Esophagus (tissue), 2 donors: Measurements from ENCODE around the gene FUBP3. TPM values are rescaled to one million over a fixed set of nuclear protein-coding genes. Genes with fewer than 3 reads are reported as not detected.
A peak's percentile ranks its signal among the peaks of the same experiment; 100 is the strongest.

Experiments
- H3K27ac ChIP-seq, 2 donors: one replicate each; pipeline ENCODE4 v1.5.1; 2013; ENCODE audit warnings: low read depth in 2 of 2, mild to moderate bottlenecking in 2 of 2, inconsistent platforms in 1 of 2, low read length in 1 of 2, moderate library complexity in 1 of 2
- H3K27me3 ChIP-seq, 2 donors: one replicate each; pipeline ENCODE4 v1.6.1; 2013; ENCODE audit warnings: low read length in 2 of 2, control low read depth in 1 of 2, mild to moderate bottlenecking in 1 of 2; ENCODE audit not compliant: insufficient read depth in 2 of 2, control insufficient read depth in 1 of 2
- H3K36me3 ChIP-seq, 2 donors: one replicate each; pipeline ENCODE4 v1.6.1; 2013; ENCODE audit warnings: low read length in 1 of 2; ENCODE audit not compliant: control insufficient read depth in 2 of 2, insufficient read depth in 2 of 2
- H3K4me1 ChIP-seq, 2 donors: one replicate each; pipeline ENCODE4 v1.6.1; 2013; ENCODE audit warnings: low read length in 1 of 2; ENCODE audit not compliant: control insufficient read depth in 2 of 2, insufficient read depth in 2 of 2
- H3K4me3 ChIP-seq, 2 donors: one replicate each; pipeline ENCODE4 v1.5.1; 2013; ENCODE audit warnings: low read length in 2 of 2, mild to moderate bottlenecking in 2 of 2, low read depth in 1 of 2, moderate library complexity in 1 of 2
- H3K9me3 ChIP-seq, 2 donors: one replicate each; pipeline ENCODE4 v1.6.1; 2013; ENCODE audit warnings: mild to moderate bottlenecking in 2 of 2, low read depth in 1 of 2, low read length in 1 of 2, moderate library complexity in 1 of 2; ENCODE audit not compliant: control insufficient read depth in 2 of 2, insufficient read depth in 1 of 2
- WGBS, 2 donors: extraction: QIAGEN DNeasy Blood & Tissue Kit; methylation state at CpG; one replicate each; pipeline ENCODE4 v1.1.7; 2013; 5-methylcytosine and 5-hydroxymethylcytosine counted together
- polyA plus RNA-seq, 2 donors: library from polyadenylated mRNA; stranded (reverse); fragments of 200-250 nt; gene quantifications; one replicate each; pipeline ENCODE4 v1.2.3, GENCODE V29; 2013
- donor health status: healthy with polysubstance abuse.
- donor health status: Bipolar disorder and iron deficiency.

FUBP3 gene
- polyA plus RNA-seq, 2 donors: 11.3 to 23.1 TPM

DNA sequence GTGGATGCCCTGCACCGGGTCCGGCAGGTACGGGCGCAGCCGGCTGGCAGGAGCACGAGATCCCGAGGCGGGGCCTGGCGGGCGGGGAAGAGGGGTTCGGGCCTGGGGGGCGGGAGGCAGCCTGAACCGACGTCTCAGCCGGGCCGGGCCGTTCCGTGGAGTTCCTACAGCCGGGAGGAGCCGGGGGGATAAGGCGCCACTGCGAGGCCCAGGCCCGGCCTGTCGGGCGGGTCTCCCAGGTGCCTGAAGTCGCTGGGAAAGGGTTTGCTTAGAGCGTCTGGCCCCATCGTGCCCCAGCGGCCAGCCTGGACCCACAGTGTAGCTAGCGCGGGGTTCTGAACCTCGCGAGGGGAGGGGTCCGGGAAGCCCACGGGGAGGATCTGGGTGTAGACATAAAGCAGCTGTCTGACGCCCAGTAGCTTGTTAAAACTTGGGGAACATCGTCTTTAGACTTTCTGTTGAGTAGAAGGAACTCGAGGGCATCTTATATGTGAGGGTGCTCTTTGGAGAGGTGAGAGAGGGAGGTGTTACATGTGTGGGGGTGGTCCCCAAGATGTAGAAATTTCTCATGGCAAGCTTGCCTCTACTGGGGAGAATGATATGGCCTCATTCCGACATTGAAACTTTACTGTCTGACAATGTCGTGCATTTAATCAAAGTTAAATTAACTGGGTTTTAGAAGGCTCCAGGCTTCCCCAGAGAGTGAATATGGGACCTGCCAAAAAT is 524 bp downstream of the FUBP3 start:
- H3K27ac ChIP-seq: peak overlapping the region; percentile 85 to 94
- H3K9me3 ChIP-seq: no peaks in the 10 kb centered on the region
- H3K27me3 ChIP-seq: no peaks in the 10 kb centered on the region
- H3K4me1 ChIP-seq: peaks cover 3 to 7% of the 10 kb centered on the region in 2 donors
- H3K36me3 ChIP-seq: peaks cover 0 to 3% of the 10 kb centered on the region in 2 donors
- H3K4me3 ChIP-seq: peak overlapping the region; percentile 77 to 87
- WGBS, 2 donors: 1 to 2% methylated on average over 35 to 40 of the region's 40 CpGs

DNA sequence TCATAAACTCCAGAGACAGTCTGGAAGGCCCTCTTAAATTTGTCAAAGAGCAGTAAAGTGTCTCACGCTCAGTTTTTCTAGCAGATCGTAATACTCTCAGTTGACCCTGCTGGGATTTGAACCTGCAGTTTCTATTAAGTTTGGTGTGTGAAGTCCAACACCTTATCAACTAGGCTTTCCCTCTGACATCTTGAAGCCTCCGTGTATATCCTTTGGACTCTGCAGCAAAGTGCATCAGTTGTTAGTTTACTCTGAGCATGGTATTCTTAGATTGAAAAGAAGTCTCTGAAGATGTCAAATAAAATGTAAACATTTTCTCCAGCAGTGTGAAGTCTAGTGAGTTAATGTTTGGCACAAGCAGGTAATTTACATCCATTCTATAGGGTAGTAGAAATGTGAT is 2.4 kb downstream of the FUBP3 start:
- no peaks in the 10 kb centered on the region for H3K27me3 ChIP-seq
- no peaks in the 10 kb centered on the region for H3K9me3 ChIP-seq
- peaks cover 0 to 3% of the 10 kb centered on the region in 2 donors for H3K36me3 ChIP-seq
- no peak overlapping the region for H3K4me3 ChIP-seq
- H3K4me1 ChIP-seq: peaks cover 3 to 7% of the 10 kb centered on the region in 2 donors
- WGBS, 2 donors: 82 to 83% methylated on average over 3 of the region's 3 CpGs
- H3K27ac ChIP-seq: no peak overlapping the region

DNA sequence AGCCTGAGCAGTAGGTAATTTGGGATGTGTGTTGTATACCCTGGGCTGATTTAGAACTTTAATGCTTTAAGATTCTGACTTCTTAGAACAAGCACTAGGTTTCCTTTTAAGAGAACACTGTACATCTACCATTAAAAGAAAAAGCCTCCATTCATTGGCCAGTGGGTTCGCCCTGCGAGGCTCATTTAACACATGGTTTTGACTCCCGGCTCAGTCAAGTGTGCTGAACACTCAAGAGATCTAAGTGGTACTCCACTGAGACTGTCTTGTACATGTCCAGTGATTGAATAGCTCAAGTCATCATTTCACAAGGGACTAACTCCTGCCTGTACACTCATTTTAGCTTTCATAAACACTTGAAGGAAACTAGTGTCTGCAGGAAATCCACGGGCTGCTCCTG is 3.9 kb downstream of the FUBP3 start:
- H3K4me3 ChIP-seq: no peak overlapping the region
- no peak overlapping the region for H3K27ac ChIP-seq
- H3K9me3 ChIP-seq: no peaks in the 10 kb centered on the region
- peaks cover 0 to 3% of the 10 kb centered on the region in 2 donors for H3K36me3 ChIP-seq
- WGBS, 2 donors: 93 to 96% methylated on average over 4 of the region's 4 CpGs
- no peaks in the 10 kb centered on the region for H3K27me3 ChIP-seq
- H3K4me1 ChIP-seq: peaks cover 3 to 5% of the 10 kb centered on the region in 2 donors

DNA sequence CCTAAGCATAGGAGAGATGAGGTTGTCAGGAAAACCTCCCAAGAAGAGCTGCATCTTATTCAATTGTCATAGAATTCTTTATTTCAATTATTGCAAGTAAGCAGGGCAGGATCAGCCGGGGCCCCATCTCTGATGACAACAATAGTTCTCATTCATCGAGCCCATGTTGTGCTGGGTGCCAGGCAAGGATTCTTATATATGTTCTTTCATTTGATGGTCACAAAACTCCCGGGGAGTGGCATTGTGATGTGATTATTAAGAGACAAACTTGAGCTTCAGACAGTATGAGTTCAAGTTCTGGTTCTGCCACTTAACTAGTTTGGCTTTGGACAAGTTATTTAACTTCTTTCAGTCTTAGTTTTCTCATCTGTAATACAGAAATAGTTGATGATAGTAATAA is 8.5 kb downstream of the FUBP3 start:
- Histone ChIP-seq H3K9me3 (no peaks in the 10 kb centered on the region), H3K4me3 (no peak overlapping the region), H3K27me3 (no peaks in the 10 kb centered on the region), H3K27ac (no peak overlapping the region), H3K4me1 (peaks cover 0 to 3% of the 10 kb centered on the region in 2 donors), H3K36me3 (no peaks in the 10 kb centered on the region)
- WGBS, 2 donors: 76 to 85% methylated on average over 3 of the region's 3 CpGs

DNA sequence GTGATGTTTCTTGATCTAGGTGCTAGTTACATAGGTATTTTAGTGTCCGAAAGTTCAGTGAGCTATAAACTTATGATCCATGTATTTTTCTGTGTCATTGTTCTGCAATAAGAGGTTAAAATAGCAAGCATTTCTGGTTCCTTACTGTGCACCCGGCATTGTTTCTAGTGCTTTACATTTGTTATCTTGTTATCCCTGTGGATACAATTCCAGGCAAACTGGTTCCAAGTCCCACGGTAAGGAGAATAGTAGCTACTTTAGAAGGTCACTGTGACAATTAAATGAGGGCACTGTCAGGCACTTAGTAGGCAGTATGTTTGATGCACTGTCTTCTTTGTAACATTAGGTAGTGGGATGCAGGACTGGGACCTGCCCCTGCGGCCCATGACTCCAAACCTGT is 9.0 kb downstream of the FUBP3 start:
- Histone ChIP-seq H3K9me3 (no peaks in the 10 kb centered on the region), H3K27ac (no peak overlapping the region), H3K36me3 (no peaks in the 10 kb centered on the region), H3K27me3 (no peaks in the 10 kb centered on the region), H3K4me3 (no peak overlapping the region), H3K4me1 (peaks cover 0 to 3% of the 10 kb centered on the region in 2 donors)
- WGBS, 2 donors: 70% methylated on average over 4 of the region's 4 CpGs

DNA sequence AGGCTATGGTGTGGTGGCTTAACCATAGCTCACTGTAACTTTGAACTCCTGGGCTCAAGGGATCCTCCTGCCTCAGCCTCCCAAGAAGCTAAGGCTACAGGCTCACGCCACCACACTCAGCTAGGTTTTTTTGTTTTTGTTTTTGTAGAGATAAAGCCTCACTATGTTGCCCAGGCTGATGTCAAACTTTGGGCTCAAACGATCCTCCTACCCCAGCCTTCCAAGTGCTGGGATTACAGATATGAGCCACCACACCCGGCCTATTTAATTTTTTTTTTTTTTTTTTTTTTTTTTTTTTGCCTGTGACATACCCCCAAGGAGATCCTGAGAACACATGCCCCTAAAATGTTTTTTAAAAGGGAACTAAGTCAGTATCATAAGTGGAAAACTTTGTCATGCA is 10.4 kb downstream of the FUBP3 start:
- H3K27ac ChIP-seq: no peak overlapping the region
- WGBS, 2 donors: 81 to 87% methylated on average over 3 of the region's 3 CpGs
- no peak overlapping the region for H3K4me3 ChIP-seq
- no peaks in the 10 kb centered on the region for H3K36me3 ChIP-seq
- peaks cover 0 to 3% of the 10 kb centered on the region in 2 donors for H3K4me1 ChIP-seq
- H3K9me3 ChIP-seq: no peaks in the 10 kb centered on the region
- no peaks in the 10 kb centered on the region for H3K27me3 ChIP-seq

DNA sequence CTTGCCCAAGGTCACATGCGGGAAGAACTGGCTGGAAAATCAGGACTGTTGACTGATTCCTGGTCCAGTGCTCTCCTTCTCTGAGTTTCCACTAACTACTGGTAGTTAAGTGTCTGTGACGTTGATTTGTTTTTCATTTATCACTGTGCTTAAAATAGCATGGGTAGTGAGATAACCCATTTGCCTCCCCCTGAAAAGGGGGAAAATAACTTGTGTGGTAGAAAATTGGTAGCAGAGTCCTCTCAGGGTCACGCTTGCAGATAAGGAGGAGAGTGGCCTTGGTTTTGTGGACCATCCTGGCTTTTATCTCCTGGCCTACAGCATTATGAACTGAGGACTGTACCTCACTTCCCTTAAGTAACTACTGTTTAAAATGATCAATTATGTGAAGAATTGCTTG is 10.9 kb downstream of the FUBP3 start:
- no peaks in the 10 kb centered on the region for H3K27me3 ChIP-seq
- WGBS, 2 donors: 82 to 85% methylated on average over 3 of the region's 3 CpGs
- H3K36me3 ChIP-seq: no peaks in the 10 kb centered on the region
- peaks cover 0 to 3% of the 10 kb centered on the region in 2 donors for H3K4me1 ChIP-seq
- H3K9me3 ChIP-seq: no peaks in the 10 kb centered on the region
- H3K27ac ChIP-seq: no peak overlapping the region
- no peak overlapping the region for H3K4me3 ChIP-seq

DNA sequence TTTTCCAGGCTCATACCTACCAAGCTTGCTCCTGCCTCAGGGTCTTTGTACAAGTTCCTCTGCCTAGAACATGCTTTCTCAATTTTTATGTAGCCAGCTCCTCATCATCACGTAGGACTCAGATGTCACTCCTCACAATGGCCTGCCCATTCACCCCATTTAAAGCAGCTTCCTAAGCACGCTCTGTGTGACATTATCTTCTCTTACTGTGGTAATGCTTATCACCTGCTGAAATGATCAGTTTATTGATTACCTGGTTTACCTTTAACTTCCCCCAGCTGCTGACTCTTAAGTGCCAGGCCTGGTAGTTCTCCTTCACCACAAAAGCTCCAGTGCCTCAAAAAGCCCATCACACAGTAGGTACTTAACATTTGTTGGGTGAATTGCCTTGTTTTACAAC is 13.6 kb downstream of the FUBP3 start:
- Histone ChIP-seq H3K27ac (no peak overlapping the region), H3K4me1 (peaks cover 0 to 3% of the 10 kb centered on the region in 2 donors), H3K9me3 (no peaks in the 10 kb centered on the region), H3K27me3 (no peaks in the 10 kb centered on the region), H3K4me3 (no peak overlapping the region), H3K36me3 (peaks cover 3 to 7% of the 10 kb centered on the region in 2 donors)
- WGBS, 2 donors: 77 to 89% methylated on average over 2 of the region's 2 CpGs

DNA sequence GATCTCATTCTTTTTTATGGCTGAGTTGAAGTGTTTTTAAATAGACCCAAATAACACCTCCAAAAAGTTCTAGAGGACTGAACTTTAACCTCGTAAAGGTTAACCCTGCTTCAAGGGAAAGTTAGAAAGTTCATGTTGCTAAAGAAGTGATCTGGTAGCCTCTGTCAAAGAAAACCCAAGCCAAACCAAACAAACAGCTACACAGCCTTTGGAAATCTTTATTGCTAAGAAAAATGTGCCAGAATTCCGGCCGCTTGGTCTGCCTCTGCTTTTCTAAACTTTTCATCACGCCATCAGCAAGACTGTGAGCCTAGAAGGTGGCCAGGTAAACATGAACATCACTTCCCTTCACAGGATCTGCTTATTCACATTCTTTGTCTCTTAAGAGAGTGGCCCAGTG is 17.9 kb downstream of the FUBP3 start:
- H3K36me3 ChIP-seq: peaks cover 6 to 7% of the 10 kb centered on the region in 2 donors
- H3K27me3 ChIP-seq: no peaks in the 10 kb centered on the region
- no peaks in the 10 kb centered on the region for H3K4me1 ChIP-seq
- no peak overlapping the region for H3K4me3 ChIP-seq
- H3K9me3 ChIP-seq: no peaks in the 10 kb centered on the region
- no peak overlapping the region for H3K27ac ChIP-seq
- WGBS, 2 donors: 88 to 93% methylated on average over 4 of the region's 4 CpGs

DNA sequence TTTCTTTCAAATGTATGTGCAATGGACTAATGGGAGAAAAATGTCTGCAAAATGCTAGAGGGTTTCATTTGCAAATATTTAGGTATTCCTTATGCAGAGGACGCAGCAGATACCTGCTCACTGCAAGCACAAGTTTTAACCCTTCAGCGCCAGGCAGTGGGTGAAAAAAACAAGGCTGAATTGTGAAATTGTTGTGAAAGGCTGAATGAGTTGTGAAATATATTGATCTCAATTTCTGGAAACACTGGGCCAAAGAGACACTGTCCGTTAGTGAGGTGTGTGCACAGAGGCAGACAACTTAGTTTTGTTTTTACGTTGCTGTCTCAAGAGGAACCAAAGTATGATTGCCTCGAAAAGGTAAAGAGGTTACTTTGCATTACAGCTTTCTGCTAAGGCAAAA is 18.8 kb downstream of the FUBP3 start:
- Histone ChIP-seq H3K36me3 (peaks cover 7 to 10% of the 10 kb centered on the region in 2 donors), H3K4me3 (no peak overlapping the region)
- 92 to 93% methylated on average over 5 of the region's 5 CpGs for WGBS, 2 donors

More for the DNA sequence above, 18.8 kb downstream of the FUBP3 start:
- Histone ChIP-seq H3K27me3 (no peaks in the 10 kb centered on the region), H3K9me3 (no peaks in the 10 kb centered on the region), H3K27ac (no peak overlapping the region), H3K4me1 (no peaks in the 10 kb centered on the region)
